ENCODE data around the gene TRIP12.

- no peak for TF ChIP-seq CTCF (conservative IDR thresholded peaks at IDR 0.05; ENCODE audit: low read depth in 2 of 2)
- TF ChIP-seq EZH2 (IDR thresholded peaks at IDR 0.05; ENCODE audit: low read depth, unreplicated experiment) = no peak
- TF ChIP-seq JUNB (IDR thresholded peaks at IDR 0.05; ENCODE audit: unreplicated experiment) = no peak
- no peak for TF ChIP-seq POLR2AphosphoS5 (IDR thresholded peaks at IDR 0.05; ENCODE audit: low read depth)
- no peak for TF ChIP-seq REST (IDR thresholded peaks at IDR 0.05; ENCODE audit: unreplicated experiment)
- TF ChIP-seq NANOG (IDR thresholded peaks at IDR 0.05; ENCODE audit: borderline replicate concordance) = no peak
These were observed 106.0 kb downstream of the TRIP12 start for GRCh38 chr2:229815858-229816257.

All from GM23338 (cell line).